ENCODE measurements around the gene LIMS2. TPM values are rescaled to one million over a fixed set of nuclear protein-coding genes. Genes with fewer than 3 reads are reported as not detected.

LIMS2 gene
- polyA plus RNA-seq, 4 donors = 17.4 to 23.2 (median 20.9) TPM

GRCh38 chr2:127647242-127648190 lies 27.8 kb downstream of the LIMS2 start:
- DNase-seq (ENCODE audit: low read depth in 4 of 4, low spot score in 2 of 4) = no peak

GRCh38 chr2:127646487-127647241 lies 28.7 kb downstream of the LIMS2 start:
- DNase-seq (ENCODE audit: low read depth in 4 of 4, low spot score in 2 of 4) = no peak

- DNase-seq (ENCODE audit: low read depth in 4 of 4, low spot score in 2 of 4) = no peak
These were observed 29.7 kb downstream of the LIMS2 start, which contains the start of gene GPR17 for GRCh38 chr2:127645395-127646291. Gene GPR17 (plus strand): TSS chr2:127646153. CDS start chr2:127650736, 4,583 bp downstream.

DNA sequence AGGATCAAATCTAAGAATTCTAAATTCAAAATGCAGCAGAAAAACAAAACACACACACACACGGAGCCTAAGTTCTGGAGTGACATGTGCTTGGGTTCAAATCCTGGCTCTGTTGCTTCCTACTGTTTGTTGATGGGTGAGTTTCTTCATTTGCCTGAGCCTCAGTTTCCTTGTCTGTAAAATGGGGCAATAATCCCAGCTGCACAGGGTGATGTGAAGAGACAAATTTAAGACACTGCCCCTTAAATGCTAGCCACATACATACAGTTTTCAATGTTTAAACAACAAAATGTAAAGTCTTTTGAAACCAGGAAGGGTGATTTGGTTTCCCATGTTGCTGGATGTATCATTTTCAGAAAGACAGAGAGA lies 30.3 kb downstream of the LIMS2 start:
- no peak for DNase-seq (ENCODE audit: low read depth in 4 of 4, low spot score in 2 of 4)

DNA sequence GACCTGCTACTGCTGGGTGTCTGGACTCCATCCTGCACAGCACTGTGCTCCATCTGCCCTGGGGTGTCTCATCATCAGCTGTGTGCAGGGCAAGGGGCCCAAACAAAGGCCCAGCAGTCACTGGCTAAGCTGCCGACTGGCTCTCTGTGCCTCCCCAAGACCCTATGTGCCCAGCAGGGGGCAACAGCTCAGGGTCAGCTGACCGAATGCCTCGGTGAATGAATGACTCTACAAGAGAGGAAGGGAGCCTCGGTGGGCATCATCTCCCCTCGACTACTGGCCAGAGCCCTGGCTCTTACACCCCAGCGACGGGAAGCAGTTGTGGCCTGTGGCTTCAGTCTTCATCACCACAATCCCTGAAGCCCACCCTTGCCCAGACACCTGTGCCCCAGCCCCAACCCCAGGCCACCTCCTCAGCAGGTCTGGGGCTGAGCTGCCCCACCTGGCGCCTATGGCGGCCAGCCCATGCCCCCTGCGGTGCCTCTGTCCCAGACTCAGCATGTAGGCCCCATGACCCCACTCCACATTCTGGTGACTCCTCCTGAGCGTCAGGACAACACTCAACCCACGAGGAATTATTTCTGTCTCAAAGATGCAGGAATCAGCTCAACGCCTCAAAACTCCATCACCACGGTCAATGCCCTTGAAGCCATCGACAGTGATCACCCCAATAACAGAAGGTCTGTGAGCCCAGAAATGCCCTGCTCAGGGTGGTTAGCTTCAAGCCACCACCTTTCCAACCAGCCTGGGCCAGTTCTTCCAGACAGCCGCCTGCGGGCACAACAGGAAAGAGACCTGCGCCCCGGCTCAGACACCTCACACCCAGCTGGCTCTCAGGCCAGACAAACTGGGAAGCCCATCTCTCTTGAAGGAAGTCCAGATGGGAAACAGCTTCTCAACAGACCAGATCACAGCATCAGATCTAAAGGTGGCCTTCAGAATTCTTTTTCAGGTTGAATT lies 31.0 kb downstream of the LIMS2 start:
- no peak for DNase-seq (ENCODE audit: low read depth in 4 of 4, low spot score in 2 of 4)

- no peak for DNase-seq (ENCODE audit: low read depth in 4 of 4, low spot score in 2 of 4)
These were observed 31.8 kb downstream of the LIMS2 start for GRCh38 chr2:127643439-127644065.

DNA sequence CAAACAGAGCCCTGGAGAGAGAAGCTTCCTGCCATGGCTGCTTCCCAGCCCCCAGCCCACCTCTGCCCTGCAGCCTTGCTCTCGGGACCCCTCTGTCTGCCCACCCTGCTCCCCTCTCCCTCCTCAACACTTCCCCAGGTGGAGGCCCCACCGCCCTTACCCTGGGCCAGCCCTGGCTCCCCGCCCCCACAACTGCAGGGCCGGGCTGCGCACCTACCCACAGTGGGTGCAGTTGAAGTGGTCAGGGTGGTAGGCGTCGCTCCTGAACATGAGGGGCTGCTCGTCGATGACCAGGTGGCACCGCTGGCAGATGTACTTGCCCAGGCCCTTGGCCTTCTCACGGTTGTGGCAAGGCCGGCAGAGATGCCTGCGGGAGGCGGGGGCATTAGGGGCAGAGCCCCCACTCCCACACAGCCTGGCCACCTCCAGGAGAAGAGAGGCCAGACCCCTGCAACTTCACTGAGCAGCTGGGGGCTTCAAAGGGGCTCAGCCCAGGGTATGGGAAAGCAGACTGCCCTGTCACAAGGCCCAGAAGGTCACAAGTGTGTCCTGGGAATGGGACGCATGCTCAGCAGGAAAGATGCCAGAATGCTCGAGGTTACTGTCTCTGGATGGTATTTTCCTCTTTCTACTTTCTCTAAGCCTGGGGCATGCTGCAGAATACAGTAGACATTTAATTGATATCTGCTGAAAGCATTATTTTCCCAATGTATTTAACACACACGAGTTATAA lies 32.5 kb downstream of the LIMS2 start:
- no peak for DNase-seq (ENCODE audit: low read depth in 4 of 4, low spot score in 2 of 4)

- no peak for DNase-seq (ENCODE audit: low read depth in 4 of 4, low spot score in 2 of 4)
These were observed 33.4 kb downstream of the LIMS2 start for GRCh38 chr2:127641846-127642507.

DNA sequence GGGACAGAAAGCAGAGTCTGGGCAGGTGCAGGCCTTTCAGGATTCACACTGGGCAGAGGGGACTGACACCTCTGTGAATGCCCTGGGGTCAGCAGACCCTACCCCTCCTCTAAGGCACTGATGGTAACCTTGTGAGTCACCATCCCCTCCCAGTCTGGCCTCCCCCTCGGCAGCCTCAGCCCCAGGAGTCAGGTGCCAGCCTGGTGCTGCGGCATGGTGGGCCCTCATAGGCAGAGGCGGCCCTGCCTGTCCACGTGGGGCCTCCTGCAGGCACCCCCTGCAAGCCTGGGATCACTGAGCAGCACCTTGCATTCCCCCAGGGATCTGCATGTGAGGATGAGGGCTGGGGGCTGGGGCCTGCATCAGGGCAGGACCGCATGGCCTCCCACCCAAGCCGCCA lies 34.2 kb downstream of the LIMS2 start:
- no peak for DNase-seq (ENCODE audit: low read depth in 4 of 4, low spot score in 2 of 4)

DNA sequence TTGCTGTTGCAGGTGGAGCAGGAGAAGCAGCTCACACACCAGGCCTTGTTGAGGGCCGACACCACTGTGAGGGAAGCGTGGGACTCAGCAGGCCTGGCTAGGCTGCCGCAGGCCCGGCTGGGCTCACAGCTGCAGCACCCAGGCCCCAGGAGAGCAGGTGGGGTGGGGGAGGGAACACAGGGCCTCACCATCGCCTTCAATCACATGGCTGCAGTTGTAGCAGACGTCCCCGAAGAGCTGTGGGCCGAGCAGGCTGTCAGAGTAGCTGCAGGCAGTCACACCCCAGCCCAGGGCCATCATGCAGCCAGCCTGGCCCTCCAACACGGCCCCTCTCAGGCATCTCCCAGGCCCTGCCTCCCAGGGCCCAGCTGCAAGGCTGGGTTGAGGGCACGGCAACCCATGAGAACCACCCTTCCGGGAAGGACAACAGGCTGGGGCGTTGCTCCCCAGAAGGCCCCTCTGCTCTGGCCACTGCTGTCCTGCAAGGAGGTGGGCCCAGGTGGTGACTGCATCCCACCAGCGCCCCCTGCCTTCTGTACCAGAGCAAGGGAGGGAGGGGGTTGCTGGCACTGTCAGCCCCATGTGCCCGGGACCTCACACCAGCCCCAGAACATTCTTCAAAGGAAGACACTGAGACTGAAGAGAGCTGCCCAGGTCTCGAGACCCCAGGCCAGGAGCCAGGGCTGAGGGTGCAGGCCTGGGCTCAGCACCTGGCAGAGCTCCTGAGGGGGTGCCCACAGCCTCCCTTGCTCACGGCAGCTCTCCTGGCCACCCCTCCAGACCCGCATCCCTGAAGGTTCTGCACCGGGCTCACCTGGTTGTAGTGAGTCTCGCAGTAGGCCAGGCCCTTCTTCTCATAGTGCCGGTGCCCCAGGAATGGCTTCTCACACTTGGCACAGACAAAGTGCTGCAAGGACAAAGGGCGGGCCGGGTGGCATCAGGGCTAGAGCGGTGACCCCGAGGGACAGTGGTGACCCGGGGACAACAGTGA lies 35.0 kb downstream of the LIMS2 start:
- DNase-seq (ENCODE audit: low read depth in 4 of 4, low spot score in 2 of 4) = no peak

DNA sequence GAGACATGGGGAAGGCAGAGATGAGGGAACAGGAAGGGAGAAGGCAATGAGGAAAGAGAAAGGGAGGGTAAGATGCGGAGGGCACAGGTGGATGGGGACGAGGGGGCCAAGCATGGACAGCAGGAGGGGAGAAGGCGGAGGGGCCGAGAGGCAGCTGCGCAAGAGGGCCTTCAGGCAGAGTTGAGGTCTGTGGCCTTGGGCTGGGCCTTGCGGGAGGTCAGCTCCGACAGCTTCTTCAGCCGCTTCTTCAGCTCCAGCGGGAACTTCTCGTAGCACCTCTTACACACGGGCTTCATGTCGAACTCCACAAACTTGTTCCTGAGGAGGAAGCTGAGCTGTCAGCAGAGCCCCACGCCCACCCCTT lies 36.2 kb downstream of the LIMS2 start:
- no peak for DNase-seq (ENCODE audit: low read depth in 4 of 4, low spot score in 2 of 4)

- DNase-seq (ENCODE audit: low read depth in 4 of 4, low spot score in 2 of 4) = no peak
These were observed 36.8 kb downstream of the LIMS2 start for GRCh38 chr2:127638361-127639110.

DNA sequence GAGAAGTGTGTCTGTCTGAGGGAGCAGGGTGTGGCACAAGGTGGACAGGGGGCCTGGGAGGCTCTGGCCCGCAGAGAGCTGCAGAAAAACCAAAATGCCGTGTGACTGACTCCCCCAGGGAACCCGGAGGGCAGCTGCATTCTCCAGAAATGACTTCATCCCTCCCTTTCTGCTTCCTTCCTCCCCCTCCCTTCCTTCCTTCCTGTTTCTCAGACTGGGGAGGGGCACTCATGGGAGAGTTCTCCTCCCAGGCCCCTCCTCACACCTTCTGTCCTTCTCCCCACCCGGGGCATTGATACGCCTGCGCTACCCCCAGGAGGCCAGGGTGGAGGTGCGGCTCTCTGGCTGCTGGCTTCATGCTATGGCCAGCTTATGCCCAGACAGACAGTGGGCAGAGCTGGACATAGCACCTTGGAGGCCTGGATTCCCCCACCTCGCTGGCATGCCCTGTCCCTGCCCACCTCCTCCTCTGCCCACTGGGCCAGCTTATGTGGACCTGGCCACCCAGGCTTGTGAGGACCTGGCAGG lies 37.5 kb downstream of the LIMS2 start:
- DNase-seq (ENCODE audit: low read depth in 4 of 4, low spot score in 2 of 4) = peak in 2 of 4 donors; percentile 42 to 56

DNA sequence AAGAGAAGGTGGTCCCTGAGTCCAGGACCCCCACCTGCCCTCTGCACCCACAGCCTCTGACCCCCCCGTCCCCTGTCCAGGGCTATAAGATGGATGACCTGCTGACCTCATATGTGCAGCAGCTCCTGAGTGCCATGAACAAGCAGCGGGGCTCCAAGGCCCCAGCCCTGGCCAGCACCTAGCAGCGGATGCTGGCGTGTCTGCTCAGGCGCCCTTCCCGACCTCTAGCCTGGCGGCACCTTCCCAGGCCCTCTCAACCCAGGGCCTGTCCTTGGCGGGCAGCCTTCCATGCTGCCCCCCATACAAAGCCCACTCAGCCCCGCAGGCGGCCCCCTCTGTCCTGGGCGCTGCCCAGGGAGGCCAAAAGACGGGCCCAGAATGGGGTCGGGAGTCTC lies 38.1 kb downstream of the LIMS2 start:
- no peak for DNase-seq (ENCODE audit: low read depth in 4 of 4, low spot score in 2 of 4)
